ENCODE results near the gene ATOH8.

DNA sequence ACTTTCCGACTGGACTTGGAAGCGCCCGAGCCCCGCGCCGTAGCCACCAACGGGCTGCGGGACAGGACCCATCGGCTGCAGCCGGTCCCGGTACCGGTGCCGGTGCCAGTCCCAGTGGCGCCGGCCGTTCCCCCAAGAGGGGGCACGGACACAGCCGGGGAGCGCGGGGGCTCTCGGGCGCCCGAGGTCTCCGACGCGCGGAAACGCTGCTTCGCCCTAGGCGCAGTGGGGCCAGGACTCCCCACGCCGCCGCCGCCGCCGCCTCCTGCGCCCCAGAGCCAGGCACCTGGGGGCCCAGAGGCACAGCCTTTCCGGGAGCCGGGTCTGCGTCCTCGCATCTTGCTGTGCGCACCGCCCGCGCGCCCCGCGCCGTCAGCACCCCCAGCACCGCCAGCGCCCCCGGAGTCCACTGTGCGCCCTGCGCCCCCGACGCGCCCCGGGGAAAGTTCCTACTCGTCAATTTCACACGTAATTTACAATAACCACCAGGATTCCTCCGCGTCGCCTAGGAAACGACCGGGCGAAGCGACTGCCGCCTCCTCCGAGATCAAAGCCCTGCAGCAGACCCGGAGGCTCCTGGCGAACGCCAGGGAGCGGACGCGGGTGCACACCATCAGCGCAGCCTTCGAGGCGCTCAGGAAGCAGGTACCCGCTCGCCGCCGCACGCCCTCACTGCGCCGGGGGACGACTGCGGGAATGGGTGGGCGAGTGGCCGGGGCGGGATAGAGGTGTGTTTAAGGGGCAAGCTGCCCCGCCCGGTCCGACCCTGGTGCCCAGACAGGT lies 713 bp downstream of the ATOH8 start:
- TF ChIP-seq, protein P1, sequence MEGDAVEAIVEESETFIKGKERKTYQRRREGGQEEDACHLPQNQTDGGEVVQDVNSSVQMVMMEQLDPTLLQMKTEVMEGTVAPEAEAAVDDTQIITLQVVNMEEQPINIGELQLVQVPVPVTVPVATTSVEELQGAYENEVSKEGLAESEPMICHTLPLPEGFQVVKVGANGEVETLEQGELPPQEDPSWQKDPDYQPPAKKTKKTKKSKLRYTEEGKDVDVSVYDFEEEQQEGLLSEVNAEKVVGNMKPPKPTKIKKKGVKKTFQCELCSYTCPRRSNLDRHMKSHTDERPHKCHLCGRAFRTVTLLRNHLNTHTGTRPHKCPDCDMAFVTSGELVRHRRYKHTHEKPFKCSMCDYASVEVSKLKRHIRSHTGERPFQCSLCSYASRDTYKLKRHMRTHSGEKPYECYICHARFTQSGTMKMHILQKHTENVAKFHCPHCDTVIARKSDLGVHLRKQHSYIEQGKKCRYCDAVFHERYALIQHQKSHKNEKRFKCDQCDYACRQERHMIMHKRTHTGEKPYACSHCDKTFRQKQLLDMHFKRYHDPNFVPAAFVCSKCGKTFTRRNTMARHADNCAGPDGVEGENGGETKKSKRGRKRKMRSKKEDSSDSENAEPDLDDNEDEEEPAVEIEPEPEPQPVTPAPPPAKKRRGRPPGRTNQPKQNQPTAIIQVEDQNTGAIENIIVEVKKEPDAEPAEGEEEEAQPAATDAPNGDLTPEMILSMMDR (IDR thresholded peaks at IDR 0.05) = no peak
- TF ChIP-seq SP1 (CRISPR knock-in tag; conservative IDR thresholded peaks at IDR 0.05) (no peak), CREB1 (CRISPR knock-in tag; IDR thresholded peaks at IDR 0.05) (no peak), FOXJ3 (CRISPR knock-in tag; IDR thresholded peaks at IDR 0.05; ENCODE audit: borderline replicate concordance) (no peak), CBFB (CRISPR knock-in tag; IDR thresholded peaks at IDR 0.05; ENCODE audit: low read depth) (no peak)
